ENCODE results near the gene PSMB3. TPM values are rescaled to one million over a fixed set of nuclear protein-coding genes. Genes with fewer than 3 reads are reported as not detected.

The PSMB3 gene
- polyA plus RNA-seq, 2 of the 4 experiments (the other 2 are of a cell fraction) = 417 to 463 TPM

GRCh38 chr17:38704606-38705522 is 47.7 kb upstream of the PSMB3 start, which contains the start of gene MLLT6 (continued):
- peak in 1 of 2 experiments; percentile 53; a peak in 2 of 5 replicates for TF ChIP-seq JUN (IDR thresholded peaks at IDR 0.05)

- Histone ChIP-seq H3K9me3 (no peaks in the 10 kb centered on the region), H3K27ac (peak overlapping the region; percentile 82 to 98), H3K4me1 (peaks cover 37% of the 10 kb centered on the region), H3K4me2 (peak overlapping the region; percentile 92), H3K4me3 (peak overlapping the region; percentile 94)
- ATAC-seq (peak in 1 of 2 experiments; percentile 11; a peak in 1 of 6 replicates), DNase-seq (ENCODE audit: low read depth in 1 of 2, low spot score in 1 of 2) (no peak), FAIRE-seq (no peak)
- CTCF ChIA-PET = interaction anchor here (0.9 to 2.2 kb wide), 3 partner anchors 25 to 30 kb away, joined by 3 to 10 read pairs (median 8); no protein-coding TSS in a partner anchor
- 2% methylated on average over 10 of the region's 32 CpGs for WGBS (ENCODE audit: missing lambda C conversion rate)
- POLR2A ChIA-PET = interaction anchor here (1.0 to 1.8 kb wide), 3 partner anchors 13 to 164 kb away, joined by 3 to 5 read pairs (median 4); partner anchors contain the start of gene LASP1
- TF ChIP-seq MYC (IDR thresholded peaks at IDR 0.05; ENCODE audit: borderline replicate concordance, low read length) = 0 out of 2 replicates have a peak, but pooled peaks have one; percentile 2
- TF ChIP-seq JUN (IDR thresholded peaks at IDR 0.05) = peak in 1 of 2 experiments; percentile 19; a peak in 1 of 5 replicates
- no peak for TF ChIP-seq HOXB13 (CRISPR knock-in tag; IDR thresholded peaks at IDR 0.05; ENCODE audit: low read depth)
- no peak for TF ChIP-seq SMC3 (IDR thresholded peaks at IDR 0.05)
Measured at GRCh38 chr17:38705523-38705802, 47.1 kb upstream of the PSMB3 start.

DNA sequence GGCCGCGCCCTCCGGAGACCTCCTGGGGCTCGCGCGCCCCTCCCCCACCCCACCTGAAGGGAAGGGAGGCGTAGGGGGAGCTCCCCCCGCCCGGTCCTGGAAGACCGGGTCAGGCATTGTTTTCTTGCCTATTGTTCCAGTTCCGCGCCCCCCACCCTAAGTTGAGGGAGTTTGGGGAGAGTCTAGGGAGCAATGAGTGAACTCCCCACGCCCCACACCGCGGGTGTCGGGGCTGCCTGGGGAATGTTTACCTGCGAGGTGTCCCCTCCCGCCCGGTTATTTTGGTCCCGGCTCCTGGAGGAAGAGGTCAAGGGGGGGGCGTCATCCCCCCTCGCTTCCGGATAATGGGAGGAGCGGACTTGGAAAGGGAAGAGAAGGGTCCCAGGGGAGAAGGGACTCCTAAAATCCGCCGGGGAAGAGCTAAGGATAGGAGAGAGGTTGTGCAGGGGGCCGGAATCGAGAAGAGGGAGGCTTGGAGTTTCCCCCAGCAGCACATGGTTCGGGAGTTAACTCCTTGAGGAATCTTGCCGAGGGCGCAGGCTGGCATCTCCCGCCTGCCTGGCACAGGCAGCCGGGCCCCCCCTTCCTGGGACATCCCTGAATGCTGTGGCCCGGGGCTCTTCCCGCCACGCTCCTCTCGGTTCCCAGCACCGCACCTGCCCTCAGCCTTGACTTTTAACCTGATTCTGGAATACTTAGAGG is 46.6 kb upstream of the PSMB3 start:
- Histone ChIP-seq H3K27ac (peak overlapping the region; percentile 82 to 98), H3K9me3 (no peaks in the 10 kb centered on the region), H3K4me3 (peak overlapping the region; percentile 94), H3K4me1 (peaks cover 35% of the 10 kb centered on the region), H3K4me2 (peak overlapping the region; percentile 92)
- POLR2A ChIA-PET = interaction anchor here (0.6 to 1.8 kb wide), 3 partner anchors 13 to 46 kb away, joined by 3 to 5 read pairs (median 4); no protein-coding TSS in a partner anchor
- FAIRE-seq = no peak
- WGBS (ENCODE audit: missing lambda C conversion rate) = 2% methylated on average over 30 of the region's 38 CpGs
- DNase-seq (ENCODE audit: low read depth in 1 of 2, low spot score in 1 of 2) = peak; percentile 56 to 70
- peak in 1 of 2 experiments; percentile 1; a peak in 3 of 5 replicates for TF ChIP-seq JUN (IDR thresholded peaks at IDR 0.05)
- TF ChIP-seq BHLHE40 (IDR thresholded peaks at IDR 0.05; ENCODE audit: low read depth, low read length) = no peak
- TF ChIP-seq, protein P1, sequence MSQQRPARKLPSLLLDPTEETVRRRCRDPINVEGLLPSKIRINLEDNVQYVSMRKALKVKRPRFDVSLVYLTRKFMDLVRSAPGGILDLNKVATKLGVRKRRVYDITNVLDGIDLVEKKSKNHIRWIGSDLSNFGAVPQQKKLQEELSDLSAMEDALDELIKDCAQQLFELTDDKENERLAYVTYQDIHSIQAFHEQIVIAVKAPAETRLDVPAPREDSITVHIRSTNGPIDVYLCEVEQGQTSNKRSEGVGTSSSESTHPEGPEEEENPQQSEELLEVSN (IDR thresholded peaks at IDR 0.05; ENCODE audit: borderline replicate concordance, low read depth) = 0 out of 2 replicates have a peak, but pooled peaks have one; percentile 44
- no peak for TF ChIP-seq ESRRA (IDR thresholded peaks at IDR 0.05; ENCODE audit: borderline replicate concordance, low read length)
- no peak for TF ChIP-seq ATOH8 (CRISPR knock-in tag; IDR thresholded peaks at IDR 0.05; ENCODE audit: low read depth)
- TF ChIP-seq ZNF302 (CRISPR knock-in tag; IDR thresholded peaks at IDR 0.05) = no peak
- TF ChIP-seq, protein P2, sequence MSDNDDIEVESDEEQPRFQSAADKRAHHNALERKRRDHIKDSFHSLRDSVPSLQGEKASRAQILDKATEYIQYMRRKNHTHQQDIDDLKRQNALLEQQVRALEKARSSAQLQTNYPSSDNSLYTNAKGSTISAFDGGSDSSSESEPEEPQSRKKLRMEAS (IDR thresholded peaks at IDR 0.05) = peak; percentile 36; the same call in 1 of the 2 replicates
- peak; percentile 1 to 19; a peak in 3 of 6 replicates for ATAC-seq
- CTCF ChIA-PET = interaction anchor here (0.9 to 5.7 kb wide), 9 partner anchors 10 to 30 kb away, joined by 3 to 64 read pairs (median 6); no protein-coding TSS in a partner anchor

DNA sequence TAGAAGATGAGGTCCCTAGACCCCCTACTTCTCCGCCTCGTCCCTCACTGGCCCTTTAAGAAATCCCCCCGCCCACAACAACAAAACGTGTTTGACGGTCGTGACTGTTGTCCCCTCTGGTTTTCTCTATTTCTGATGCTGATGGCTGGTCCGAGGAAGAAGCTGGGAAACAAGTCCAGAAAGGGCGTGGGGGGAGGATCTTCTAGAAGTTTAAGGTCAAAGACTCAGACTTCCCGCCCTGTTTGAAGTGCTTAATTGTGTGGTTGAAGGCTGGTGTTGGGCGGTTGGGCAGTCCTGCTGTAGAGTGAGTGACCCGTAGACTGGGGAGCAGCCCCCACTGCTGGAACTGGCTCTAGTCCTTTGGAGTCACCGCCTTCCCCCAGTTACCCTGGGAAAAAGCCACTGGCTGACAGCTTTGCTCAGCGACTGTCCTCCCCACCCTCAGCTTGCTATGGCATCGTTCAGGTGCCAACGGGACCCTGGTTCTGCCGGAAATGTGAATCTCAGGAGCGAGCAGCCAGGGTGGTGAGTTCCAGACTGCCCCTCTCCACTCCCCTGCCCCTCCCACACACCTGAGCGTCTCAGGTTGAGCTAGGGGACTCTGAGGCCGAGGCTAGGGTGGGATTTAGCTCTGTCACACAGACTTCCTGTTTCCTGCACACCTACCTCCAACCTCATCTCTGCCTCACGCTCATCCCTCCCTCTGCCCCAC is 45.9 kb upstream of the PSMB3 start:
- no peak for ATAC-seq
- peak overlapping the region; percentile 82 to 98 for H3K27ac ChIP-seq
- no peak for TF ChIP-seq ZFP36 (IDR thresholded peaks at IDR 0.05; ENCODE audit: borderline replicate concordance, partially characterized antibody)
- no peak for TF ChIP-seq EHMT2 (IDR thresholded peaks at IDR 0.05; ENCODE audit: low read depth)
- TF ChIP-seq ZC3H11A (IDR thresholded peaks at IDR 0.05) = no peak
- TF ChIP-seq GATA3 (IDR thresholded peaks at IDR 0.05; ENCODE audit: borderline replicate concordance) = no peak
- no peak for TF ChIP-seq NR3C1 (IDR thresholded peaks at IDR 0.05)
- no peak for TF ChIP-seq NFE2L2 (conservative IDR thresholded peaks at IDR 0.05; ENCODE audit: low read length)
- no peak for TF ChIP-seq BCL3 (IDR thresholded peaks at IDR 0.05)
- no peak for TF ChIP-seq HES2 (IDR thresholded peaks at IDR 0.05)
- TF ChIP-seq ZSCAN20 (CRISPR knock-in tag; IDR thresholded peaks at IDR 0.05) = no peak
- TF ChIP-seq RARB (CRISPR knock-in tag; IDR thresholded peaks at IDR 0.05) = no peak
- no peak for TF ChIP-seq PBX3 (IDR thresholded peaks at IDR 0.05)
- TF ChIP-seq CBX2 (IDR thresholded peaks at IDR 0.05; ENCODE audit: borderline replicate concordance, low read depth) = no peak
- peak overlapping the region; percentile 94 for H3K4me3 ChIP-seq
- DNase-seq (ENCODE audit: low read depth in 1 of 2, low spot score in 1 of 2) = no peak
- no peaks in the 10 kb centered on the region for H3K9me3 ChIP-seq
- POLR2A ChIA-PET = interaction anchor here (0.6 to 1.8 kb wide), 2 partner anchors 24 to 45 kb away, joined by 3 to 5 read pairs; no protein-coding TSS in a partner anchor
- no peak for FAIRE-seq
- peak overlapping the region; percentile 92 for H3K4me2 ChIP-seq
- CTCF ChIA-PET = interaction anchor here (0.9 to 5.7 kb wide), 8 partner anchors 10 to 30 kb away, joined by 3 to 64 read pairs (median 6); no protein-coding TSS in a partner anchor
- H3K4me1 ChIP-seq = peaks cover 33% of the 10 kb centered on the region
- WGBS (ENCODE audit: missing lambda C conversion rate) = 50% methylated on average over 20 of the region's 20 CpGs

Measured in A549 (cell line).